ENCODE results near the gene IGF2BP2.

IGF2BP2 gene

GRCh38 chr3:185737740-185738680 is 86.8 kb downstream of the IGF2BP2 start:
- no peak for DNase-seq (ENCODE audit: low spot score)

- no peak for DNase-seq (ENCODE audit: low spot score)
Measured at GRCh38 chr3:185737020-185737419, 87.8 kb downstream of the IGF2BP2 start.

GRCh38 chr3:185734725-185735096 is 90.1 kb downstream of the IGF2BP2 start:
- no peak for DNase-seq (ENCODE audit: low spot score)

GRCh38 chr3:185733980-185734724 is 90.7 kb downstream of the IGF2BP2 start:
- DNase-seq (ENCODE audit: low spot score), result peak; percentile 75

GRCh38 chr3:185732782-185733181 is 92.1 kb downstream of the IGF2BP2 start:
- DNase-seq (ENCODE audit: low spot score), result no peak

- DNase-seq (ENCODE audit: low spot score), result no peak
Measured at GRCh38 chr3:185730550-185730949, 94.3 kb downstream of the IGF2BP2 start.

GRCh38 chr3:185729337-185730055 is 95.3 kb downstream of the IGF2BP2 start:
- no peak for DNase-seq (ENCODE audit: low spot score)

GRCh38 chr3:185728630-185729336 is 96.1 kb downstream of the IGF2BP2 start:
- no peak for DNase-seq (ENCODE audit: low spot score)

- no peak for DNase-seq (ENCODE audit: low spot score)
Measured at GRCh38 chr3:185727873-185728272, 97.0 kb downstream of the IGF2BP2 start.

GRCh38 chr3:185726254-185726967 is 98.4 kb downstream of the IGF2BP2 start:
- no peak for DNase-seq (ENCODE audit: low spot score)

- DNase-seq (ENCODE audit: low spot score), result no peak
Measured at GRCh38 chr3:185724761-185725160, 100.1 kb downstream of the IGF2BP2 start.

- DNase-seq (ENCODE audit: low spot score), result no peak
Measured at GRCh38 chr3:185724251-185724650, 100.6 kb downstream of the IGF2BP2 start.

- no peak for DNase-seq (ENCODE audit: low spot score)
Measured at GRCh38 chr3:185722881-185723280, 102.0 kb downstream of the IGF2BP2 start.

GRCh38 chr3:185721970-185722369 is 102.9 kb downstream of the IGF2BP2 start:
- DNase-seq (ENCODE audit: low spot score), result no peak

- no peak for DNase-seq (ENCODE audit: low spot score)
Measured at GRCh38 chr3:185720326-185720725, 104.5 kb downstream of the IGF2BP2 start.

GRCh38 chr3:185718736-185719593 is 105.9 kb downstream of the IGF2BP2 start:
- no peak for DNase-seq (ENCODE audit: low spot score)

GRCh38 chr3:185717627-185718402 is 107.0 kb downstream of the IGF2BP2 start:
- DNase-seq (ENCODE audit: low spot score), result no peak

- DNase-seq (ENCODE audit: low spot score), result no peak
Measured at GRCh38 chr3:185717121-185717520, 107.7 kb downstream of the IGF2BP2 start.

Data from SK-N-DZ (cell line).